GM12801 (cell line): ENCODE results near the gene GPX6.

Experiments
- CTCF ChIP-seq: IDR thresholded peaks from one replicate; pipeline ENCODE4 v1.5.1; 2011; ENCODE audit warnings: control low read depth; ENCODE audit not compliant: insufficient read length; ENCODE audit errors: extremely low read depth

The GPX6 gene

GRCh38 chr6:28462401-28462800 is 53.2 kb downstream of the GPX6 start:
- no peak for TF ChIP-seq CTCF

GRCh38 chr6:28458568-28458967 is 57.0 kb downstream of the GPX6 start:
- TF ChIP-seq CTCF: no peak
